SK-N-SH (cell line): Measurements from ENCODE around the gene SUN2. TPM values are rescaled to one million over a fixed set of nuclear protein-coding genes. Genes with fewer than 3 reads are reported as not detected.

ENCODE experiments used
- CTCF ChIA-PET: fragments of 300-600, 350-600 bp; formaldehyde crosslinking; extraction: SDS; loops from one replicate; lab custom pipeline; 2021; lab: Yijun Ruan, JAX
- POLR2A ChIA-PET: fragments of 350-600 bp; sonication (Branson Sonifier 250); formaldehyde crosslinking; extraction: SDS; loops from one replicate; lab custom pipeline; 2020; ENCODE audit warnings: antibody characterized with exemption, inconsistent platforms; lab: Yijun Ruan, JAX
- DNase-seq: peaks from one replicate; pipeline ENCODE4 v3.0.0; 2012
- H2AFZ ChIP-seq: fragments of 200-600 bp; sonication (generic); 2 replicates; pipeline ENCODE4 v1.8.1; 2016; ENCODE audit warnings: antibody characterized with exemption, mild to moderate bottlenecking, low read depth
- H3F3A ChIP-seq: fragments of 200-600 bp; sonication (generic); replicated peaks from 2 replicates; pipeline ENCODE3; 2016; ENCODE audit warnings: antibody characterized with exemption, mild to moderate bottlenecking; ENCODE audit not compliant: insufficient read depth
- H3K27ac ChIP-seq, 2 experiments: fragments of 200-500 bp in 1 of 2; fragments of 200-600 bp in 1 of 2; sonication (Bioruptor generic) in 1 of 2; sonication (generic), shearing (Covaris generic) in 1 of 2; 2 replicates each; pipeline versions ENCODE4 v1.5.1 to v1.6.1; 2014 to 2016; ENCODE audit warnings: low read depth in 2 of 2, inconsistent platforms in 1 of 2, low read length in 1 of 2, mild to moderate bottlenecking in 1 of 2, mixed read lengths in 1 of 2
- H3K27me3 ChIP-seq: fragments of 200-600 bp; sonication (generic), shearing (Covaris generic); 2 replicates; pipeline ENCODE4 v1.6.1; 2016; ENCODE audit warnings: mixed run types; ENCODE audit not compliant: insufficient read depth
- H3K36me3 ChIP-seq, 2 experiments: fragments of 200-500 bp in 1 of 2; fragments of 200-600 bp in 1 of 2; sonication (Bioruptor generic) in 1 of 2; sonication (generic) in 1 of 2; replicated peaks in 1 of 2; 2 replicates each; pipeline versions ENCODE3 to v1.5.1; 2014 to 2016; ENCODE audit warnings: low read length in 1 of 2, mild to moderate bottlenecking in 1 of 2; ENCODE audit not compliant: insufficient read depth in 2 of 2, control insufficient read depth in 1 of 2
- H3K4me1 ChIP-seq, 2 experiments: fragments of 200-500 bp in 1 of 2; fragments of 200-600 bp in 1 of 2; sonication (Bioruptor generic) in 1 of 2; sonication (generic), shearing (Covaris generic) in 1 of 2; 2 replicates each; pipeline versions ENCODE4 v1.5.1 to v1.6.1; 2014 to 2016; ENCODE audit warnings: low read depth in 1 of 2, low read length in 1 of 2, mixed run types in 1 of 2; ENCODE audit not compliant: insufficient read depth in 2 of 2, control insufficient read depth in 1 of 2
- H3K4me2 ChIP-seq: fragments of 200-600 bp; sonication (generic), shearing (Covaris generic); 2 replicates; pipeline ENCODE4 v1.6.1; 2017; ENCODE audit warnings: mixed run types
- H3K4me3 ChIP-seq, 2 experiments: fragments of 200-500 bp in 1 of 2; fragments of 200-600 bp in 1 of 2; sonication (Bioruptor generic) in 1 of 2; sonication (generic), shearing (Covaris generic) in 1 of 2; 2 replicates each; pipeline versions ENCODE4 v1.5.1 to v1.8.1; 2014 to 2016; ENCODE audit warnings: low read depth in 2 of 2, inconsistent platforms in 1 of 2, low read length in 1 of 2, mild to moderate bottlenecking in 1 of 2, mixed read lengths in 1 of 2, moderate library complexity in 1 of 2
- H3K79me2 ChIP-seq: fragments of 200-600 bp; sonication (generic); 2 replicates; pipeline ENCODE4 v1.8.1; 2017; ENCODE audit warnings: mild to moderate bottlenecking; ENCODE audit not compliant: insufficient read depth
- H3K9ac ChIP-seq: fragments of 200-600 bp; sonication (generic); 2 replicates; pipeline ENCODE4 v1.6.1; 2017; ENCODE audit warnings: mixed run types
- H3K9me2 ChIP-seq: fragments of 200-600 bp; sonication (generic); 2 replicates; pipeline ENCODE4 v1.6.1; 2017; ENCODE audit warnings: mixed run types
- H3K9me3 ChIP-seq: fragments of 200-600 bp; sonication (generic); 2 replicates; pipeline ENCODE4 v1.6.1; 2017; ENCODE audit warnings: mixed run types, mild to moderate bottlenecking, moderate library complexity
- H4K20me1 ChIP-seq: fragments of 200-600 bp; sonication (generic); 2 replicates; pipeline ENCODE4 v1.6.1; 2017; ENCODE audit warnings: mild to moderate bottlenecking, mixed run types; ENCODE audit not compliant: insufficient read depth
- EP300 ChIP-seq, 2 experiments: IDR thresholded peaks; 2 replicates each; pipeline versions ENCODE4 v1.4.0 to v1.6.1; 2012; ENCODE audit warnings: borderline replicate concordance in 1 of 2, low read depth in 1 of 2, low read length in 1 of 2
- EZH2phosphoT487 ChIP-seq: fragments of 200-600 bp; sonication (generic); IDR thresholded peaks from 2 replicates; pipeline ENCODE4 v1.6.1; 2017; ENCODE audit warnings: low read depth, mixed run types, mild to moderate bottlenecking, antibody characterized with exemption, moderate library complexity, borderline replicate concordance
- FOSL2 ChIP-seq: IDR thresholded peaks from 2 replicates; pipeline ENCODE4 v1.4.0; 2012; ENCODE audit warnings: low read depth, mild to moderate bottlenecking, moderate library complexity, borderline replicate concordance
- GATA2 ChIP-seq: sonication (generic); formaldehyde crosslinking; IDR thresholded peaks from 2 replicates; pipeline ENCODE4 v1.5.0; 2020; ENCODE audit warnings: mild to moderate bottlenecking, missing genetic modification reagents
- JUND ChIP-seq: IDR thresholded peaks from 2 replicates; pipeline ENCODE4 v1.4.0; 2012
- NFIC ChIP-seq: IDR thresholded peaks from 2 replicates; pipeline ENCODE4 v1.4.0; 2012; ENCODE audit warnings: borderline replicate concordance
- NRF1 ChIP-seq: IDR thresholded peaks from 2 replicates; pipeline ENCODE4 v1.6.1; 2012; ENCODE audit warnings: low read depth, mild to moderate bottlenecking, low read length
- PBX3 ChIP-seq: IDR thresholded peaks from 2 replicates; pipeline ENCODE4; 2012
- POLR2AphosphoS5 ChIP-seq: IDR thresholded peaks from 2 replicates; pipeline ENCODE4 v1.6.1; 2012; ENCODE audit warnings: low read depth, low read length
- RCOR1 ChIP-seq: fragments of 150-350 bp; IDR thresholded peaks from 2 replicates; pipeline ENCODE4 v1.6.1; 2017; ENCODE audit warnings: antibody characterized with exemption, low read length
- RFX5 ChIP-seq: IDR thresholded peaks from 2 replicates; pipeline ENCODE4 v1.6.1; 2012; ENCODE audit warnings: mild to moderate bottlenecking, improper control_type of control experiment, low read length
- SMC3 ChIP-seq: IDR thresholded peaks from 2 replicates; pipeline ENCODE4 v1.6.1; 2012; ENCODE audit warnings: low read depth, low read length, improper control_type of control experiment
- TCF12 ChIP-seq: IDR thresholded peaks from 2 replicates; pipeline ENCODE4 v1.4.0; 2012
- TEAD4 ChIP-seq: IDR thresholded peaks from 2 replicates; pipeline ENCODE4 v1.4.0; 2012; ENCODE audit warnings: mild to moderate bottlenecking, borderline replicate concordance; ENCODE audit not compliant: insufficient read depth
- YY1 ChIP-seq: IDR thresholded peaks from 2 replicates; pipeline ENCODE4 v1.4.0; 2012; ENCODE audit warnings: low read depth, mild to moderate bottlenecking
- ZBTB33 ChIP-seq: IDR thresholded peaks from 2 replicates; pipeline ENCODE4 v1.4.0; 2012; ENCODE audit warnings: low read depth, borderline replicate concordance
- WGBS: methylation state at CpG from one replicate; pipeline ENCODE4 v1.1.6; 2017; ENCODE audit warnings: low lambda C conversion rate; 5-methylcytosine and 5-hydroxymethylcytosine counted together
- polyA plus RNA-seq, 3 experiments: library from polyadenylated mRNA; depleted of rRNA; stranded (reverse); fragments of >200 nt; gene quantifications; 2 replicates each; pipeline ENCODE4 v1.2.3, GENCODE V29; 2012

Gene SUN2
- polyA plus RNA-seq, 1 of the 3 experiments (the other 2 are of a cell fraction), result 10.2 TPM

- H3K4me3 ChIP-seq, result no peak overlapping the region
- peaks cover 0 to 9% of the 10 kb centered on the region in 2 experiments for H3K36me3 ChIP-seq
- H2AFZ ChIP-seq, result no peak overlapping the region
- no peak overlapping the region for H3K27ac ChIP-seq
- TF ChIP-seq RFX5 (no peak), SMC3 (no peak), YY1 (no peak), EP300 (IDR thresholded peaks at IDR 0.05; ENCODE audit: borderline replicate concordance in 1 of 2, low read depth in 1 of 2, low read length in 1 of 2) (no peak), NFIC (no peak), ZBTB33 (no peak)
- TF ChIP-seq, all 33 proteins: peak for 0
- no peak for DNase-seq
- ChIA-PET CTCF (interaction anchor here (1.0 to 1.3 kb wide), 2 partner anchors 16 to 25 kb away, joined by 3 to 4 read pairs; no protein-coding TSS in a partner anchor), POLR2A (no interaction called here)
- Histone ChIP-seq H3K9me3 (no peaks in the 10 kb centered on the region), H3K4me2 (no peak overlapping the region), H3K27me3 (no peaks in the 10 kb centered on the region), H3K79me2 (no peaks in the 10 kb centered on the region), H4K20me1 (no peaks in the 10 kb centered on the region), H3F3A (no peaks in the 10 kb centered on the region), H3K4me1 (no peaks in the 10 kb centered on the region), H3K9ac (no peak overlapping the region), H3K9me2 (no peaks in the 10 kb centered on the region)
- 88% methylated on average over 3 of the region's 8 CpGs for WGBS
Measured at GRCh38 chr22:38740754-38741153, 15.0 kb downstream of the SUN2 start.

- WGBS, result 93% methylated on average over 2 of the region's 15 CpGs
- Histone ChIP-seq H3K79me2 (no peaks in the 10 kb centered on the region), H3K27ac (no peak overlapping the region), H3F3A (no peaks in the 10 kb centered on the region), H3K4me1 (no peaks in the 10 kb centered on the region), H4K20me1 (no peaks in the 10 kb centered on the region), H3K9ac (no peak overlapping the region), H3K27me3 (no peaks in the 10 kb centered on the region), H2AFZ (no peak overlapping the region), H3K4me2 (no peak overlapping the region), H3K4me3 (no peak overlapping the region), H3K36me3 (peaks cover 0 to 9% of the 10 kb centered on the region in 2 experiments), H3K9me2 (no peaks in the 10 kb centered on the region), H3K9me3 (no peaks in the 10 kb centered on the region)
- no peak for TF ChIP-seq TEAD4
- no peak for TF ChIP-seq NRF1
- no peak for TF ChIP-seq JUND
- TF ChIP-seq GATA2, result no peak
- no peak for TF ChIP-seq POLR2AphosphoS5
- no peak for TF ChIP-seq PBX3
- TF ChIP-seq EZH2phosphoT487, result no peak
- no peak for TF ChIP-seq TCF12
- no peak for TF ChIP-seq FOSL2
- TF ChIP-seq RCOR1, result no peak
- DNase-seq, result no peak
- ChIA-PET POLR2A (no interaction called here), CTCF (interaction anchor here (1.0 to 2.3 kb wide), 2 partner anchors 15 to 26 kb away, joined by 4 to 8 read pairs; no protein-coding TSS in a partner anchor)
Measured at GRCh38 chr22:38740116-38740723, 15.6 kb downstream of the SUN2 start.
